GM19240 (cell line): ENCODE results near the gene MDH1B.

Experiments
- DNase-seq: peaks from one replicate; pipeline ENCODE4 v3.0.0; 2011; ENCODE audit warnings: low spot score; ENCODE audit not compliant: insufficient read length

The MDH1B gene

GRCh38 chr2:206693399-206694137 is 71.6 kb downstream of the MDH1B start:
- DNase-seq = no peak

GRCh38 chr2:206692971-206693370 is 72.2 kb downstream of the MDH1B start:
- DNase-seq = no peak

GRCh38 chr2:206688990-206689389 is 76.1 kb downstream of the MDH1B start:
- no peak for DNase-seq

- DNase-seq = no peak
Measured at GRCh38 chr2:206688453-206688852, 76.7 kb downstream of the MDH1B start.
